Esophagus muscularis mucosa (tissue), 4 donors: ENCODE measurements around the gene CTNNA1. TPM values are rescaled to one million over a fixed set of nuclear protein-coding genes. Genes with fewer than 3 reads are reported as not detected.

ENCODE experiments used
- DNase-seq: peaks from one replicate; pipeline ENCODE4 v3.0.0-alpha.2; 2017; ENCODE audit errors: extremely low spot score
- H3K27ac ChIP-seq, 4 donors: fragments of 200-600 bp; sonication (generic); replicated peaks in 1 of 4; 1 replicate in 3 of 4; 2 replicates in 1 of 4; pipeline ENCODE4 v1.5.1; 2016 to 2019; ENCODE audit warnings: mild to moderate bottlenecking in 1 of 4
- H3K27me3 ChIP-seq, 4 donors: fragments of 200-600 bp; sonication (generic); one replicate each; pipeline versions ENCODE4 v1.5.1 to v1.6.0; 2016 to 2019
- H3K36me3 ChIP-seq, 4 donors: fragments of 200-600 bp; sonication (generic); one replicate each; pipeline ENCODE4 v1.5.1; 2016 to 2019
- H3K4me1 ChIP-seq, 4 donors: fragments of 200-600 bp; sonication (generic); one replicate each; pipeline ENCODE4 v1.5.1; 2016 to 2019
- H3K4me3 ChIP-seq, 4 donors: fragments of 200-600 bp; sonication (generic); 1 replicate in 2 of 4; 2 replicates in 2 of 4; pipeline ENCODE4 v1.5.1; 2016 to 2019; ENCODE audit warnings: mild to moderate bottlenecking in 4 of 4, moderate library complexity in 1 of 4
- H3K9me3 ChIP-seq, 4 donors: fragments of 200-600 bp; sonication (generic); 1 replicate in 3 of 4; 2 replicates in 1 of 4; pipeline ENCODE4 v1.5.1; 2016 to 2019
- CTCF ChIP-seq, 3 experiments: fragments of 200-600 bp in 2 of 3; fragments of 450-650 bp in 1 of 3; sonication (generic) in 2 of 3; IDR thresholded peaks; one replicate each; pipeline ENCODE4 v1.5.1; 2017 to 2019; ENCODE audit warnings: antibody characterized with exemption in 3 of 3, mild to moderate bottlenecking in 2 of 3, moderate library complexity in 1 of 3
- EP300 ChIP-seq: sonication (generic); formaldehyde crosslinking; IDR thresholded peaks from one replicate; pipeline ENCODE4 v1.6.1; 2017; ENCODE audit warnings: antibody characterized with exemption
- POLR2A ChIP-seq: fragments of 450-650 bp; IDR thresholded peaks from one replicate; pipeline ENCODE4 v1.6.1; 2017; ENCODE audit warnings: antibody characterized with exemption, moderate library complexity, mild to moderate bottlenecking, low read depth
- POLR2AphosphoS5 ChIP-seq, 2 donors: sonication (generic); formaldehyde crosslinking; IDR thresholded peaks; one replicate each; pipeline ENCODE4 v1.6.1; 2017; ENCODE audit warnings: antibody characterized with exemption in 2 of 2
- WGBS: methylation state at CpG from one replicate; pipeline ENCODE4 v1.1.5; 2018; 5-methylcytosine and 5-hydroxymethylcytosine counted together
- intact Hi-C: fragments of 100-400 bp; cut with DNase I; formaldehyde crosslinking; loops from one replicate; pipeline ENCODE4 v1.15.1; 2023
- total RNA-seq, 4 donors: library from RNA; depleted of rRNA; stranded (reverse); fragments of >200 nt; gene quantifications; one replicate each; pipeline versions ENCODE4 v1.1.0 to v1.2.1, GENCODE V29; 2016

The CTNNA1 gene
- total RNA-seq, 4 donors from 2014 or later: 335 to 423 (median 369) TPM

- H3K27ac ChIP-seq: no peak overlapping the region
- peaks cover 62 to 86% (median 76%) of the 10 kb centered on the region in 4 donors for H3K36me3 ChIP-seq
- H3K4me1 ChIP-seq: peaks cover 19 to 37% (median 22%) of the 10 kb centered on the region in 4 donors
- H3K4me3 ChIP-seq: no peak overlapping the region
- 83% methylated on average over 11 of the region's 20 CpGs for WGBS
- H3K9me3 ChIP-seq: no peaks in the 10 kb centered on the region
- no peaks in the 10 kb centered on the region for H3K27me3 ChIP-seq
- TF ChIP-seq CTCF (IDR thresholded peaks at IDR 0.05) (no peak), EP300 (no peak), POLR2A (no peak), POLR2AphosphoS5 (IDR thresholded peaks at IDR 0.05) (no peak)
- intact Hi-C loops: no loop called here
- DNase-seq: no peak
Observed at GRCh38 chr5:138932171-138932810, 179.1 kb downstream of the CTNNA1 start.

GRCh38 chr5:138933522-138934290 is 180.5 kb downstream of the CTNNA1 start:
- no peak overlapping the region for H3K4me3 ChIP-seq
- TF ChIP-seq CTCF (IDR thresholded peaks at IDR 0.05) (no peak), EP300 (no peak), POLR2A (no peak), POLR2AphosphoS5 (IDR thresholded peaks at IDR 0.05) (no peak)
- no peak for DNase-seq
- H3K27me3 ChIP-seq: no peaks in the 10 kb centered on the region
- intact Hi-C loops: no loop called here
- H3K36me3 ChIP-seq: peaks cover 61 to 76% (median 72%) of the 10 kb centered on the region in 4 donors
- H3K27ac ChIP-seq: no peak overlapping the region
- no peaks in the 10 kb centered on the region for H3K9me3 ChIP-seq
- 91% methylated on average over 14 of the region's 18 CpGs for WGBS
- peaks cover 11 to 28% (median 14%) of the 10 kb centered on the region in 4 donors for H3K4me1 ChIP-seq

GRCh38 chr5:138934971-138935370 is 181.7 kb downstream of the CTNNA1 start:
- intact Hi-C loops: no loop called here
- 87% methylated on average over 12 of the region's 12 CpGs for WGBS
- peaks cover 49 to 65% (median 59%) of the 10 kb centered on the region in 4 donors for H3K36me3 ChIP-seq

GRCh38 chr5:138935466-138935865 is 182.2 kb downstream of the CTNNA1 start:
- TF ChIP-seq CTCF (IDR thresholded peaks at IDR 0.05) (no peak), POLR2AphosphoS5 (IDR thresholded peaks at IDR 0.05) (peak in 1 of 2 donors; percentile 30), EP300 (no peak)
- no peaks in the 10 kb centered on the region for H3K9me3 ChIP-seq
- WGBS: 86% methylated on average over 10 of the region's 10 CpGs
- H3K4me3 ChIP-seq: no peak overlapping the region
- intact Hi-C loops: no loop called here
- peaks cover 44 to 60% (median 54%) of the 10 kb centered on the region in 4 donors for H3K36me3 ChIP-seq
- peak overlapping the region in 1 of 4 donors; percentile 63 for H3K27ac ChIP-seq
- DNase-seq: no peak
- H3K27me3 ChIP-seq: no peaks in the 10 kb centered on the region
- H3K4me1 ChIP-seq: peaks cover 11 to 19% (median 14%) of the 10 kb centered on the region in 4 donors

More at GRCh38 chr5:138934971-138935370, 181.7 kb downstream of the CTNNA1 start:
- H3K9me3 ChIP-seq: no peaks in the 10 kb centered on the region
- DNase-seq: no peak
- no peak for TF ChIP-seq EP300
- no peak for TF ChIP-seq POLR2A
- TF ChIP-seq CTCF (IDR thresholded peaks at IDR 0.05): no peak
- TF ChIP-seq POLR2AphosphoS5 (IDR thresholded peaks at IDR 0.05): no peak
- peaks cover 11 to 19% (median 14%) of the 10 kb centered on the region in 4 donors for H3K4me1 ChIP-seq
- H3K4me3 ChIP-seq: no peak overlapping the region
- H3K27ac ChIP-seq: no peak overlapping the region
- no peaks in the 10 kb centered on the region for H3K27me3 ChIP-seq
